ENCODE results near the gene FAM216B. TPM values are rescaled to one million over a fixed set of nuclear protein-coding genes. Genes with fewer than 3 reads are reported as not detected.

Gene FAM216B
- total RNA-seq, 1 donor from 2014 or later = not detected

DNA sequence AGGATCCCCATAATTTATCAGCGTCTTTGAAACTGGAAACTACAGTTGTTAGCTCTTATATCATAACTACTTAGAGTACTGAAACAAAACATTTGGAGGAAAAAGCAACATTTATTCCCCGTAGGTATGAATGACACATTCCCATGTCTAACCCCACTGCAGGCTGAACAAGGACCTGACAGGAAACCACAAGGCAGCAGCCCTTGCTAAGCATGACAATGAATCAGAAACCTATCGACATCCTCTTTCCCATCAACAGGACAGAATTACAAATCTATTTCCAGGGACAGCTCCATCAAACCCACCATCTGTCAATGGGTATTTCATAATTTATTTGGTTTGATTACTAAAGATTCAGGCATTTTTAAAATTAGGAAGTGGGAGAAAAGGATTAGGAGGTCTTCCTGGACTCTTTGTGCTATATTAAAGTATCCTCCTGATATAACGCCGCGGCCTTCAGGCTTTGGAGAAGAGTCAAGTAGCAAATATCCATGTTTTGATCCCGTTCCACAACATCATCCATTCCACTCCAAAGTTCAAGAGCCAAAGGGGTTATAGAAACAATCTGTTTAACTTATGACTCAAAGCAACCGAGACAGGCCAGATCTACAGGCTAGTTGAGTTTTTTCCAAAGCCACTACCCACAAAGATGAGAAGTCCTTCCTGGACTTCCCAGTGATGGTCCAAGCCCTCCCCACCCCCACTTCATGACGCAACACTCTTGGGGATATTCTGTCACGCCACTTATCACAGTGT lies 51.1 kb downstream of the FAM216B start:
- DNase-seq (ENCODE audit: low spot score) = peak; percentile 50

DNA sequence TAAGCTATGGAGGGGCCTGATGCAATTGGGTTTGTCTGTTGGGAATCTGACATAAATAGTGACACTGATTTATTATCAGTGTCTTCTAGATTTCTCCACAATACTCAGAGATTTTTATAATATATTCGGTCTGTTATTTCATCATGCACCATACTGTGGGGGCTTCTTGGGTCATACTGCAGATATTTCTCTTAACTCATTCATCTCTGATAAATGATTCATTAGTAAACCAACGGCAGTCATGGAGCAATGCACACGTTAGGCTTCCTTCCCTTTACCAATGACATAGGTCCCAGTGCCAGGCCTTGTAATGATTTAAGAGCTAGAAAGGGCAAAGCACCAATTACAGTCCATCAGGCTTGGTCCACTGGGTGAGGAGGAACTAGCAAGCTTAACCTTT lies 53.6 kb downstream of the FAM216B start:
- DNase-seq (ENCODE audit: low spot score) = no peak

DNA sequence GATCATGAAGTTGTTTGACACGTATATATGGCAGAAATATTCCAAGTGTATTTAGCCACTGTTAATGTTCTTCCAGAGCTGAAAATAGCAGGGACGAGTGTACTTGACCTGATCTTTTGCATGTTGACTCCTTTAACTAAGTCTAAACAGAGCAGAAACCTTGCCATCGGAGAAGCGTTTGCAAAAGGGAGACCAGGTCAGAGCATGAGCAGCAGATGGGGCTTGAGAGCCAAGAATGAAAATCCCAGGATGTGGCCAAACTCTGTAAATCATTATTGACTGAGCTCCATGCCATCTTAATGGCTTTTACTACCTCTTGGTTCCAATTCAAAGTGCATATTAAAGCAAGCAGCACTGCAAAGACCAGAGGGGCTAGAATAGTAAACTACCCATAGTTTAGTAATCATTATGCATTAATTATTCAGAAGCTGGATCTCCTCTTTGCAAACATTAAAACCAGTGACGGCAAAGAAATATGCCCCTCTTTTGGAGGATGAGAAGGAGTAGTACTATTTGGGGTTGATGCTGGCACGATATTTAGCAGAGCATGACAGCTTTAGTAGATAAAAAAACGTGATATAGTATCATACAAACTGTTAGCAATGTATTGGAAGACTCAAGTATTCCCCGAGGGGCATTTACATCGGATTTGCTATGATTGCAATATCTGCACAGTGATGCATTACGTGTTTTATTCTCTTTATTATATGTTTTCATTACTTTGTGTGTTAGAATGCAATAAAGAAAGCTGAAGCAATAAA lies 55.7 kb downstream of the FAM216B start:
- peak; percentile 27 for DNase-seq (ENCODE audit: low spot score)

Other genes with a start within 250 kb of the FAM216B start
- 0.95 TPM for gene TNFSF11, start 207.4 kb upstream of the FAM216B start, total RNA-seq
- gene EPSTI1, start 210.7 kb downstream of the FAM216B start, total RNA-seq = 9.0 TPM
- gene DNAJC15, start 242.0 kb downstream of the FAM216B start, total RNA-seq = 17.6 TPM